Heart right ventricle (tissue), 16 donors: Measurements from ENCODE around the gene MYO1G. TPM values are rescaled to one million over a fixed set of nuclear protein-coding genes. Genes with fewer than 3 reads are reported as not detected.

Source experiments
- ATAC-seq, 8 donors: fragments of 200-7000 bp; cut with Tn5 transposase; one replicate each; pipeline ENCODE4 v1.9.1; 2020; ENCODE audit warnings: mild to moderate bottlenecking in 8 of 8, moderate library complexity in 8 of 8, moderate number of reproducible peaks in 1 of 8
- DNase-seq, 2 donors: peaks; one replicate each; pipeline ENCODE4 v3.0.0-alpha.2; 2020
- H3K27ac ChIP-seq, 10 donors: fragments of 200-600 bp; sonication (generic) in 2 of 10; one replicate each; pipeline versions ENCODE4 v1.5.0 to v1.8.0; 2020 to 2022; ENCODE audit warnings: mild to moderate bottlenecking in 3 of 10
- H3K27me3 ChIP-seq, 7 donors: fragments of 200-600 bp; one replicate each; pipeline ENCODE4 v1.8.0; 2021 to 2022; ENCODE audit warnings: mild to moderate bottlenecking in 2 of 7
- H3K36me3 ChIP-seq, 9 donors: fragments of 200-600 bp; sonication (generic) in 1 of 9; one replicate each; pipeline versions ENCODE4 v1.5.0 to v1.8.0; 2020 to 2022; ENCODE audit warnings: mild to moderate bottlenecking in 2 of 9
- H3K4me1 ChIP-seq, 9 donors: fragments of 200-600 bp; sonication (generic) in 1 of 9; one replicate each; pipeline versions ENCODE4 v1.5.0 to v1.8.0; 2020 to 2022; ENCODE audit warnings: mild to moderate bottlenecking in 4 of 9
- H3K4me3 ChIP-seq, 10 donors: fragments of 200-600 bp; sonication (generic) in 2 of 10; one replicate each; pipeline versions ENCODE4 v1.5.0 to v1.8.0; 2020 to 2022; ENCODE audit warnings: mild to moderate bottlenecking in 7 of 10, moderate library complexity in 2 of 10
- H3K9me3 ChIP-seq, 11 donors: fragments of 200-600 bp in 10 of 11; sonication (generic) in 2 of 11; one replicate each; pipeline versions ENCODE4 v1.5.0 to v1.8.0; 2013 to 2022; ENCODE audit warnings: mild to moderate bottlenecking in 2 of 11, control low read depth in 1 of 11, moderate library complexity in 1 of 11
- CTCF ChIP-seq, 9 donors: fragments of 200-600 bp; sonication (generic) in 2 of 9; IDR thresholded peaks; one replicate each; pipeline versions ENCODE4 v1.5.0 to v1.8.0; 2021 to 2022; ENCODE audit warnings: antibody characterized with exemption in 9 of 9, mild to moderate bottlenecking in 5 of 9, moderate library complexity in 1 of 9
- WGBS, 2 donors: extraction: QIAGEN DNeasy Blood & Tissue Kit; methylation state at CpG; one replicate each; pipeline ENCODE4 v1.1.7; 2013; ENCODE audit warnings: inconsistent platforms in 1 of 2; 5-methylcytosine and 5-hydroxymethylcytosine counted together
- intact Hi-C, 10 donors: fragments of 100-400 bp; cut with DNase I; formaldehyde crosslinking; loops; one replicate each; pipeline versions ENCODE4 v1.11.1 to v1.14.2; 2022
- polyA plus RNA-seq, 2 donors: library from polyadenylated mRNA; stranded (reverse); fragments of 200-250 nt; gene quantifications; one replicate each; pipeline ENCODE4 v1.2.3, GENCODE V29; 2013
- total RNA-seq, 10 donors: library from RNA; stranded (reverse); fragmentation: NEBNext Ultra II Directional in 3 of 10; extraction: Animal tissue kit (Norgen Biotek cat#: 25700) in 3 of 10; gene quantifications; one replicate each; pipeline versions ENCODE4 v1.2.1 to v1.2.4, GENCODE V29; 2021 to 2023
- donor health status: Arrhythmogenic right ventricular cardiomyopathy.
- donor health status: ischemic (EF 13 %, LVEDD 7.1; RV severe dilation, severe dysfunction).
- donor health status: healthy with polysubstance abuse.
- donor health status: DM: no; HTN: yes; CAD: no.
- donor health status: DM: no; HTN: no; CAD: no.
- donor health status: ischemic (EF 25% LVEDD 6.9; RV normal size, moderate dysfunction).
- donor health status: ischemic (EF 25% LVEDD 5.7; RV mildly dilated, moderate dysfunction).
- donor health status: healthy.
- donor health status: DM: yes; HTN: yes; CAD: no.
- donor health status: Ischemic cardiomyopathy.
- donor health status: ischemic (EF 35%, LVEDD 5.7; RV mildly dilated, moderate dysfunction).
- donor health status: nonischemic (EF 11% LVEDD 7.7; RV severe dilation, severe dysfunction).
- donor health status: DM: yes; HTN: yes; CAD: no.
- donor health status: PGD.
- donor health status: ischemic (EF 29% LVEDD 5.4; RV normal size, mild dysfunction).
- donor health status: nonischemic (EF 23%, LVEDD 6.1; RV moderate dilation, normal function).

The MYO1G gene
- total and polyA plus RNA-seq, 12 donors: 0.30 to 11.0 (median 0.70) TPM

- no peaks in the 10 kb centered on the region for H3K9me3 ChIP-seq
- H3K27ac ChIP-seq: no peak overlapping the region
- H3K27me3 ChIP-seq: no peaks in the 10 kb centered on the region
- H3K4me1 ChIP-seq: peaks cover 0 to 76% (median 20%) of the 10 kb centered on the region in 9 donors
- intact Hi-C loops: loop anchor here in 1 of 10 donors (10.0 kb wide), 1 partner anchor 98 kb away; the partner anchor contains the start of gene PURB
- DNase-seq (no peak), ATAC-seq (no peak)
- peaks cover 0 to 52% (median 12%) of the 10 kb centered on the region in 9 donors for H3K36me3 ChIP-seq
- 94 to 97% methylated on average over 1 of the region's 1 CpG for WGBS, 2 donors
- H3K4me3 ChIP-seq: no peak overlapping the region
- TF ChIP-seq CTCF (IDR thresholded peaks at IDR 0.05): no peak
Measured at GRCh38 chr7:44982970-44983369, 4.2 kb upstream of the MYO1G start.

- DNase-seq (no peak), ATAC-seq (no peak)
- no peaks in the 10 kb centered on the region for H3K27me3 ChIP-seq
- peaks cover 0 to 78% (median 18%) of the 10 kb centered on the region in 9 donors for H3K4me1 ChIP-seq
- H3K27ac ChIP-seq: no peak overlapping the region
- no peak for TF ChIP-seq CTCF (IDR thresholded peaks at IDR 0.05)
- 94 to 97% methylated on average over 1 of the region's 1 CpG for WGBS, 2 donors
- H3K9me3 ChIP-seq: no peaks in the 10 kb centered on the region
- H3K36me3 ChIP-seq: peaks cover 0 to 52% (median 12%) of the 10 kb centered on the region in 9 donors
- intact Hi-C loops: loop anchor here in 1 of 10 donors (10.0 kb wide), 1 partner anchor 98 kb away; the partner anchor contains the start of gene PURB
- no peak overlapping the region for H3K4me3 ChIP-seq
Measured at GRCh38 chr7:44982535-44982923, 3.7 kb upstream of the MYO1G start.

GRCh38 chr7:44981035-44981706, 2.4 kb upstream of the MYO1G start:
- no peaks in the 10 kb centered on the region for H3K27me3 ChIP-seq
- H3K4me3 ChIP-seq: no peak overlapping the region
- WGBS, 2 donors: 90 to 92% methylated on average over 7 of the region's 7 CpGs
- DNase-seq (no peak), ATAC-seq (no peak)
- H3K9me3 ChIP-seq: no peaks in the 10 kb centered on the region
- no peak for TF ChIP-seq CTCF (IDR thresholded peaks at IDR 0.05)
- H3K36me3 ChIP-seq: peaks cover 0 to 59% (median 12%) of the 10 kb centered on the region in 9 donors
- peak overlapping the region in 5 of 10 donors; percentile 13 to 91 (median 34) for H3K27ac ChIP-seq
- intact Hi-C loops: loop anchor here in 1 of 10 donors (10.0 kb wide), 1 partner anchor 96 kb away; the partner anchor contains the start of gene PURB
- H3K4me1 ChIP-seq: peaks cover 0 to 85% (median 11%) of the 10 kb centered on the region in 9 donors

- H3K4me1 ChIP-seq: peaks cover 0 to 86% (median 11%) of the 10 kb centered on the region in 9 donors
- peaks cover 0 to 63% (median 12%) of the 10 kb centered on the region in 9 donors for H3K36me3 ChIP-seq
- no peak for DNase-seq
- TF ChIP-seq CTCF (IDR thresholded peaks at IDR 0.05): no peak
- peak overlapping the region in 1 of 10 donors; percentile 8 for H3K4me3 ChIP-seq
- intact Hi-C loops: loop anchor here in 1 of 10 donors (10.0 kb wide), 1 partner anchor 96 kb away; the partner anchor contains the start of gene PURB
- 64 to 76% methylated on average over 8 of the region's 8 CpGs for WGBS, 2 donors
- no peaks in the 10 kb centered on the region for H3K9me3 ChIP-seq
- no peaks in the 10 kb centered on the region for H3K27me3 ChIP-seq
- peak overlapping the region in 5 of 10 donors; percentile 13 to 91 (median 34) for H3K27ac ChIP-seq
- peak in 5 of 8 donors; percentile 9 to 31 (median 13) for ATAC-seq
Measured at GRCh38 chr7:44980393-44981034, 1.7 kb upstream of the MYO1G start.
